GM21360 (cell line): Measurements from ENCODE around the gene USP4.
A peak's percentile ranks its signal among the peaks of the same experiment; 100 is the strongest.
"Not testable (repeated sequence)": the region's sequence is repeated elsewhere in the genome, so short reads cannot be mapped to it uniquely, and the experiment has no call there.

ENCODE experiments used
- ATAC-seq: cut with Tn5 transposase; IDR thresholded peaks from one replicate; pipeline ENCODE4 v1.9.1; 2021; ENCODE audit warnings: mild to moderate bottlenecking, moderate library complexity; ENCODE audit not compliant: unreplicated experiment

USP4 gene

GRCh38 chr3:49339941-49340800 is at the start of gene USP4:
USP4 (minus strand) TSS chr3:49340053; CDS start chr3:49340024, 29 bp downstream.
- peak; percentile 75 for ATAC-seq

GRCh38 chr3:49389297-49389696 is 49.4 kb upstream of the USP4 start:
- ATAC-seq = no peak

GRCh38 chr3:49388289-49388820 is 48.5 kb upstream of the USP4 start:
- no peak for ATAC-seq

- no peak for ATAC-seq
Observed at GRCh38 chr3:49387721-49388120, 47.9 kb upstream of the USP4 start.

GRCh38 chr3:49386056-49386756 is 46.4 kb upstream of the USP4 start:
- ATAC-seq = no peak

- no peak for ATAC-seq
Observed at GRCh38 chr3:49385617-49386016, 45.8 kb upstream of the USP4 start.

- ATAC-seq = no peak
Observed at GRCh38 chr3:49383387-49383786, 43.5 kb upstream of the USP4 start.

GRCh38 chr3:49378249-49378895 is 38.5 kb upstream of the USP4 start:
- ATAC-seq = no peak

GRCh38 chr3:49377483-49377882 is 37.6 kb upstream of the USP4 start:
- no peak for ATAC-seq

GRCh38 chr3:49371946-49372345 is 32.1 kb upstream of the USP4 start:
- ATAC-seq = no peak

GRCh38 chr3:49370585-49371290 is 30.9 kb upstream of the USP4 start:
- ATAC-seq = no peak

GRCh38 chr3:49362561-49362960 is 22.7 kb upstream of the USP4 start:
- ATAC-seq = no peak

GRCh38 chr3:49359623-49360022 is 19.8 kb upstream of the USP4 start:
- ATAC-seq = no peak

- peak; percentile 8 for ATAC-seq
Observed at GRCh38 chr3:49358884-49359225, 19.0 kb upstream of the USP4 start.

GRCh38 chr3:49358217-49358883 is 18.5 kb upstream of the USP4 start, which contains the start of gene GPX1:
GPX1 (minus strand) TSS chr3:49358353; CDS start chr3:49358278, 75 bp downstream.
- peak; percentile 65 for ATAC-seq

- ATAC-seq = peak; percentile 22
Observed at GRCh38 chr3:49357443-49358216, 17.8 kb upstream of the USP4 start.

- ATAC-seq = not testable (repeated sequence)
Observed at GRCh38 chr3:49357095-49357442, 17.2 kb upstream of the USP4 start.

- no peak for ATAC-seq
Observed at GRCh38 chr3:49352890-49353421, 13.1 kb upstream of the USP4 start.

- no peak for ATAC-seq
Observed at GRCh38 chr3:49352281-49352680, 12.4 kb upstream of the USP4 start.
